Measurements from ENCODE around the gene ICA1.

GRCh38 chr7:8131694-8132605 is 130.0 kb downstream of the ICA1 start:
- TF ChIP-seq POLR2A (IDR thresholded peaks at IDR 0.05) (no peak), CTCF (IDR thresholded peaks at IDR 0.05) (no peak)

Data from body of pancreas (tissue), 4 donors.